HEK293T (cell line): ENCODE data around the gene TGFBR3L.

Source experiments
- ARNT ChIP-seq: fragments of 450-650 bp; IDR thresholded peaks from 2 replicates; pipeline ENCODE4 v1.6.1; 2017; ENCODE audit warnings: mild to moderate bottlenecking
- ELF4 ChIP-seq: fragments of 450-650 bp; IDR thresholded peaks from 2 replicates; pipeline ENCODE4 v1.6.1; 2017; ENCODE audit warnings: antibody characterized with exemption
- FOXA1 ChIP-seq: fragments of 450-650 bp; IDR thresholded peaks from 2 replicates; pipeline ENCODE4 v1.6.1; 2016; ENCODE audit warnings: mild to moderate bottlenecking
- FOXK2 ChIP-seq: fragments of 450-650 bp; IDR thresholded peaks from 2 replicates; pipeline ENCODE4 v1.6.1; 2016; ENCODE audit warnings: mild to moderate bottlenecking
- FOXM1 ChIP-seq: fragments of 450-650 bp; IDR thresholded peaks from 2 replicates; pipeline ENCODE4 v1.6.1; 2017; ENCODE audit warnings: mild to moderate bottlenecking, borderline replicate concordance
- L3MBTL2 ChIP-seq: fragments of 450-650 bp; conservative IDR thresholded peaks from 2 replicates; pipeline ENCODE4 v1.6.1; 2016; ENCODE audit warnings: mild to moderate bottlenecking
- NFRKB ChIP-seq: fragments of 450-650 bp; IDR thresholded peaks from 2 replicates; pipeline ENCODE4 v1.6.1; 2016; ENCODE audit warnings: mild to moderate bottlenecking, moderate library complexity
- PKNOX1 ChIP-seq: fragments of 450-650 bp; IDR thresholded peaks from 2 replicates; pipeline ENCODE4 v1.6.1; 2016
- SP1 ChIP-seq: fragments of 450-650 bp; IDR thresholded peaks from 2 replicates; pipeline ENCODE4 v1.6.1; 2017
- SUZ12 ChIP-seq: fragments of 450-650 bp; IDR thresholded peaks from 2 replicates; pipeline ENCODE4 v1.6.1; 2016; ENCODE audit warnings: mild to moderate bottlenecking
- TARDBP ChIP-seq: fragments of 450-650 bp; IDR thresholded peaks from 2 replicates; pipeline ENCODE4 v1.6.1; 2016
- ZNF384 ChIP-seq: fragments of 450-650 bp; IDR thresholded peaks from 2 replicates; pipeline ENCODE4 v1.6.1; 2016

- TF ChIP-seq SUZ12 (no peak), FOXK2 (no peak), PKNOX1 (no peak), FOXM1 (no peak), SP1 (no peak), FOXA1 (no peak), ZNF384 (no peak), TARDBP (no peak), NFRKB (no peak), ARNT (no peak), L3MBTL2 (no peak), ELF4 (no peak)
Observed at GRCh38 chr19:7921967-7922835, 7.6 kb downstream of the TGFBR3L start.
